HAP-1 (cell line): ENCODE results near the gene CRABP2.

Experiments used
- DNase-seq, 2 experiments: peaks; one replicate each; pipeline ENCODE4 v3.0.0-alpha.2; 2016 to 2020; ENCODE audit warnings: low spot score in 2 of 2
- H3K27me3 ChIP-seq: fragments of 250-450 bp; sonication (Bioruptor Pico); 2 replicates; pipeline ENCODE4 v1.5.1; 2020; ENCODE audit warnings: low read depth, mild to moderate bottlenecking, moderate library complexity
- H3K36me3 ChIP-seq: fragments of 250-450 bp; sonication (Bioruptor Pico); replicated peaks from 2 replicates; pipeline ENCODE4 v1.5.1; 2020; ENCODE audit warnings: mild to moderate bottlenecking
- H3K4me1 ChIP-seq: fragments of 250-450 bp; sonication (Bioruptor Pico); 2 replicates; pipeline ENCODE4 v1.5.1; 2020; ENCODE audit warnings: mild to moderate bottlenecking
- H3K4me3 ChIP-seq: fragments of 250-450 bp; sonication (Bioruptor Pico); 2 replicates; pipeline ENCODE4 v1.5.1; 2020; ENCODE audit warnings: mild to moderate bottlenecking, moderate library complexity
- H3K9me3 ChIP-seq: fragments of 250-450 bp; sonication (Bioruptor Pico); 2 replicates; pipeline ENCODE4 v1.5.1; 2020; ENCODE audit warnings: mild to moderate bottlenecking, moderate library complexity
- in situ Hi-C: fragments of 300-500 bp; cut with MboI; formaldehyde crosslinking; loops from 3 replicates; pipeline ENCODE4 v1.14.3; 2020; ENCODE audit warnings: low sequenced_read_pairs, inconsistent platforms, mixed read lengths

The CRABP2 gene

DNA sequence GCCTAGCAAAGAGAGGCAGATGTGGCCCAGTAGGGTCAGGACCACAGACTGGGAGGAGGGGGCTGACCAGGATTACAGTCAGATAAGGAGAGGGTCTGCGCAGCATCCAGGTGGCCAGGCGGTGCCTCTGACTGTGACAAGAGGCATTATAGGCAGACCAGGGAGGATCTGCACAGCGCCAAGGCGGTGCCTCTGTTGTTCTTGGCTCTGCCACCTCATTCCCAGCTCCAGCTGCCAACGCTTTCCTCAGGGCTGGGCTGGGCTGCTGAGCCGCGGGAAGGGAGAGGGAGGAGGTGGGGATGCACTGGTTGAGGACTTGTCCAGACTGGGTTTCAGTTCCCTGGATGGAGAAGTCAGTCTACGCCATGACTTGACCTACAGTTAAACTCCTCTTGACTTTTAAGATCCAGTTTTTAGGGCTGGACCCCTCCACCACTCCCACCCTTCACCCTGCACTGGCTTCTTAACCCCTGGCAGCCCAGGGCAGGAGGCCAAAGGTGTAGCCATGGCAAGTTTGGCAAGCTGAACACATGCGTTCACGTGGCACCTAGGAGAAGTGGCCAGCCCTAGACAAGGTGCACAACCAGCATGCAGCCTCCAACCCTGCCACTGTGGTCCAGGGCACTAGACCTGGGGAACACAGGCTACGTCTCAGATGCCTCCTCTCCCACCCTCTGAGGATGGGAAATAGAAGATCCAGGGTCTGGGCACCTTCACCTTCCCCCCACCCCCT is 4.5 kb upstream of the CRABP2 start:
- Histone ChIP-seq H3K4me3 (no peak overlapping the region), H3K4me1 (peaks cover 27% of the 10 kb centered on the region), H3K27me3 (no peaks in the 10 kb centered on the region), H3K36me3 (no peaks in the 10 kb centered on the region), H3K9me3 (no peaks in the 10 kb centered on the region)
- in situ Hi-C loops, result no loop called here
- no peak for DNase-seq

DNA sequence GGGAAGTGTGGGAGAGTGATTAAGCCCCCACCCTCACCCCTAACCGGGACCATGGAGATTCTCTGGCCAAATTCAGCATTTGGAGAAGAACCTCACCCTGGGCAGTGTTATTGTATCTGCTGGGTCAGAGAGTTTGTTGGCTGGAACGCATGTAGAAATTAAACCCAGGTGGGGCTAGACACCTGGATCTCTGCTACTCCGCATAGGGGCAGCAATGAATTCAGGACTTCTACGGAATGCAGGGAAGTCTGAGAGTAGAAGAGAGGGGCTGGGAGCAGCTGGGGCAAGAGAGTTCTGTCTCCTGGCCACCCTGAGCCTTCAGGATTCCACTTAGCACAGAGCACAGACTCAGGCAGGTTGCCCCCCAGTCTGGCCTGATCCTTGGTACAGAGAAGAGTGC is 3.6 kb upstream of the CRABP2 start:
- no peaks in the 10 kb centered on the region for H3K27me3 ChIP-seq
- peaks cover 28% of the 10 kb centered on the region for H3K4me1 ChIP-seq

DNA sequence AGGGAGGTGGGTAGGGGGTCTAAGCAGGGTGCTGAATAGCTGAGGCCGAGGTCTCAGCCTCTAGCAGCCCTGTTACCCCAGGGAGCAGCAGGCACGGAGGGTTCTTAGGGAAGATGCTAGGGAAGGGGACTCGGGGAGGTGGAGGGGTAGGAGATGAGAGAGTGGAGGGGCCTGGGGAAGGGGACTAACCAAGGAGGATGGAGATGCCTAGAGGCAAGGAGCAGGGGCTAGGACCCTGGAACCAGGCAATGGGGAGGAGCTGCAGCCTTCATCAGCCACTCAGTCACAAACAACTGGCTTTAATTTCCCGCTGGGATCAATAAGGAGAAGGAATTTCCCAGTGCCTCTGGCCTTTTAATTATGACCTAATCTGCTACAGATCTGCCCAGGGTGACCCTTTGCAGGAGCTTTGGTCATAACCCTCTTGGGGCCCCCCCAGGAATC is 2.9 kb upstream of the CRABP2 start:
- Histone ChIP-seq H3K36me3 (no peaks in the 10 kb centered on the region), H3K4me1 (peaks cover 28% of the 10 kb centered on the region), H3K9me3 (no peaks in the 10 kb centered on the region), H3K27me3 (no peaks in the 10 kb centered on the region), H3K4me3 (no peak overlapping the region)
- in situ Hi-C loops, result no loop called here
- no peak for DNase-seq

More for the DNA sequence above, 3.6 kb upstream of the CRABP2 start:
- DNase-seq, result no peak
- in situ Hi-C loops, result no loop called here
- H3K4me3 ChIP-seq, result no peak overlapping the region
- H3K36me3 ChIP-seq, result no peaks in the 10 kb centered on the region
- no peaks in the 10 kb centered on the region for H3K9me3 ChIP-seq

DNA sequence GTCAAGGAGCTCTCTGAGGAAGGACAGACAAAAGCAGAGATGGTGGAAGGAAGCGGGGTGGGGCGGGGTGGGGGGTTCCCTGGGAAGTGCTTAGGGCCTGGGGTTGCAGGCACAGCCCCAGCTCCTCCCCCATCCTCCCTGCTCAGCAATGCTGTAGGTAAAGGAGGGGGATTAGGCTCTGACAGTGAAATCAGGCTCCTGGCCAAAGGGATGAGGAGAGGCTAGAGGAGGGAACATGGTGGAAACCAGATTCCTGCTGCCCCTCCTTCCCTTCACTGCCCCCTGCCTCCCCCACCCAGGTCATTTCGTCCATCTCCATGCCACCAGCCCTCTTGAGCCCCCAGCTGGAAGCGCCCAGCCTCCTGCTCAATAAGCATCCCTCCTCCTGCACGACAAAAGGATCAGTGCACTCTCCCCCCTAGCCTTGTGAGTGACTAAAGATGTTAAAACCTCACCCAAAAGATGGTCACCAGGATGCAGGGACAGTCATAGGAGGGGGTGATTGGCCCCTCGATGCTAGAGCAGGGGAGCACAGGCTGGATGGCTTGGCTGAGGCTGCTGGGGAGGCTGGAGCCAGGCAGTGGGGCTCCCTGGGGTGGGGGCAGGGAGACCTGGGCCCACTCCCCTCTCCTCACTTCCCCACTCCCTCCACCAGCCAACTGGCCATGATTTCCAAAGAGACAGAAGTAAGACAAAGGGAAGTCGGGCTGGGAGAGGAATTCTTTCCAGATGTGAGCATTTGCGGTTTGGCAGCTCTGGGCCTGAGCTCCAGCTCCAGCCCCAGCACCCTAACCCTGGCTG is 2.2 kb upstream of the CRABP2 start:
- H3K4me1 ChIP-seq, result peaks cover 28% of the 10 kb centered on the region
- in situ Hi-C loops, result no loop called here

DNA sequence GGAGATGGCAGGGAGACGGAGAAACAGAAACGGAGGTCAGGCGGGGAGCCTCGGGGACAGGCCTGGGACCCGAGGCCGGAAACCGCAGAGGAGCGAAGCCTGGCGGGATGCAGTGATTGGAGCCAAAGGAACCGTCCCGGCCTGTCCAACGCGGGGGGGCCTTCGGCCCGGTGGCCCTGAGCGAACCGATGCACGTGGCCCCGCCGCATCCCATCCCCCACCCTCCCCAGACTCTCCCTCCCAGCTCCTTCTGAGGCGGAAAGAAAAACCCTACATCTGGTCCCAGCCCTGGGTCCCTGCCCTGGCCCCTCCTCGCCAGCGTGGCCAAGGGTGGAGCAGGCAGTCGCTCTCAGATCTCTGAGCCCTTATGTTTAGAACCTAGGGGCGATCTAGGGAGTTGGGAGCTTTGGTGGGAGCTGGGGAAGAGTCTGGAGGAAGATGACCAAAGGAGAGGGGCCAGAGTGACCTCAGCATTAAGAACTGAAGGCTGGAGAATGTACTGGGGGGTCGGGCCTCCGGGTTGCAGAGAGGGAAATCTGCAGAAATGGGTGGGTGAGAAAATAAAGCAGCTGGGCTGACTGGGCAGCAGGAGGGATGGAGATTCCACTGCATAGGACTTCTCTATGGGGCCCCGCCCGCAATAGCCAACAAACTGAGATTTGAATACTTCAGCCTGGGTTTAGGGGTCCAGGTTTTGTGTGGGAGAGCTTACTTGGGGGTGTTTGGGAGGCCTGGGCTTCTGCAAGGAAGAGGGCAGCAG is 1.5 kb upstream of the CRABP2 start:
- in situ Hi-C loops, result no loop called here
- H3K9me3 ChIP-seq, result no peaks in the 10 kb centered on the region
- peak; percentile 29 to 73 for DNase-seq
- H3K4me3 ChIP-seq, result peak overlapping the region; percentile 46
- peaks cover 28% of the 10 kb centered on the region for H3K4me1 ChIP-seq
- H3K27me3 ChIP-seq, result no peaks in the 10 kb centered on the region
- no peaks in the 10 kb centered on the region for H3K36me3 ChIP-seq

More for the DNA sequence above, 2.2 kb upstream of the CRABP2 start:
- Histone ChIP-seq H3K9me3 (no peaks in the 10 kb centered on the region), H3K4me3 (no peak overlapping the region), H3K36me3 (no peaks in the 10 kb centered on the region), H3K27me3 (no peaks in the 10 kb centered on the region)
- no peak for DNase-seq

DNA sequence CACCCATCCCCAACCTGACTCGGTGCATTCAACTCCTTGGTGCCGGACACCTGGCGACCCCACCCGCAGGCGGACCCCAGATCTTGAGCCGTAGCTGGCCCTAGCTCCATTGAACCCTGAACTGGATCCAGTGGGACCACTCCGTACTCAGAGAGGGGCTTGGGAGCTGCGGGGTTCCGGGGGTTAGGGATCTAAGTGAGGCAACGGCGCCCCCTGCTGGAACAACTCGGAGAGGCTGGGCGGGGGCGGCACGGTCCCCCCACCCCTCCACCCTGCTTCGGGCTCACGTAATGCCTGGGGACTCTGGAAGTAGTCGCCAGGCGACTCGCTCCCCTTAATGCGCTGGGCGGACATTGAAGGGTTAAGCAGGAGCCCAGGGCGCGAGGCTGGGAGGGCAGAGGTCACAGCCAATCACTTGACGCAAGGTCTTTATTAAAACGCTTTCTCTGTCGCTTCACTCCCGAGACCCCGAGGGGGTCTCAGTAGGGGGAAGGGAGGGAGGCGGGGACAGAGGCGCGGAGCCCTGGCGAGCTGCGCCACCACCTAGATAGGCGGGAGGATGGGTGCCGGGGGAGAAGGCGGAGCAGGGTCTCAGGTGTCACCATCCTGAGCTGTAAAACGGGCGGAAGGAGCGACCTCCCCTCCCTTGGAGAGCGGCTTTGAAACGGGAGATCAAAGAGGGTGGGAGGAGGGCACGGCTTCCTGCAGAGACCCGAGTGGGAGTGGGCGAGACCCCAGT is 704 bp upstream of the CRABP2 start:
- H3K36me3 ChIP-seq, result no peaks in the 10 kb centered on the region
- H3K4me1 ChIP-seq, result peaks cover 28% of the 10 kb centered on the region
- H3K9me3 ChIP-seq, result no peaks in the 10 kb centered on the region
- no peaks in the 10 kb centered on the region for H3K27me3 ChIP-seq
- peak; percentile 74 to 93 for DNase-seq
- in situ Hi-C loops, result no loop called here
- H3K4me3 ChIP-seq, result peak overlapping the region; percentile 46

DNA sequence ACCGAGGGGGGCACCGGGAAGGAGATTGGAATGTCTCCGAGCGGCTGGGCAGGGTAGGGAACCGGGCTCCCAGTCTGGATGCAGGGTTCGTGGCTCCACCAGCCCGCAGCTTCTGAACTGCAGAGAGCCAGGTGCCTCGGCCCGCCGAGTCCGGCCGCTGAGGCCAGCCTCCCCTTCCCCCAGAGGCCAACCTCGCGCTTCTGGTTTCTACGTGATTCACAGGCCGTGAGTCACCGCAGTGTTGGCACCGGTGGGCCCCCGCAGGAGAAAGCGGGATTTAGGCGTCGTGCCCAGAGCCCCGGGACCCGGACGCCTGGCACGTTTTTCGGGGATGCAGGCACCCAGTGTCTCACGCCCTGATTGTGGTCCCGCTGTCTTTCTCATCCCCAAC is 458 bp downstream of the CRABP2 start:
- Histone ChIP-seq H3K36me3 (no peaks in the 10 kb centered on the region; the same call in 1 of the 2 replicates), H3K4me3 (peak overlapping the region; percentile 46), H3K27me3 (no peaks in the 10 kb centered on the region), H3K4me1 (peaks cover 28% of the 10 kb centered on the region), H3K9me3 (no peaks in the 10 kb centered on the region)
- in situ Hi-C loops, result no loop called here
- DNase-seq, result no peak

DNA sequence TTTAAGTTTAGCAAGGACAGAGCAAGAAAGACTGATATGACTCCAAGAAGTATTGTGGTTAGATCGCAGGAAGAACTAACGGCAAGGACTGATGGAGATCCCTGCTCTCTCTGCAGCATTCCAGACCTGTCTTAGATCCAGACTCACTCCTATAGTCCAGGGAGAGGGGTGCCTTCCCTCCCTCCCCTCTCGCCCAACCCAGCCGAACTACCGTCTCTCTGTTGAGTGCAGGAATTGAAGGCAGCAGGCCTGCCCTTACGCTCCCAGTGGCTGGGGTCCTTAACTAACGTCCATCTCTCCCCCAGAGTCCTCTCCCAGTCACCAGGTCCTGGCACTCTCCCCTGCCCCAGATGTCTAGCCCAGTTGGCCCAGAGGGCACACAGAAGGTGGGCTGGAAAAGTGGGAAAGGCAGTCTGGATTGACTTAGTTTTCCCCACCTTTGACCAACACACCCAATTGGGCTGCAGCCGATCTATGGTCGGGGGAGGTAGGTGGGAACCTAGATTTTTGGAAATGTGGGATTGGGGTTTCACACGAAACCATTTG is 1.1 kb downstream of the CRABP2 start:
- Histone ChIP-seq H3K4me1 (peaks cover 28% of the 10 kb centered on the region), H3K9me3 (no peaks in the 10 kb centered on the region), H3K4me3 (no peak overlapping the region), H3K36me3 (no peaks in the 10 kb centered on the region; the same call in none of the 2 replicates), H3K27me3 (no peaks in the 10 kb centered on the region)
- in situ Hi-C loops, result no loop called here
- no peak for DNase-seq

DNA sequence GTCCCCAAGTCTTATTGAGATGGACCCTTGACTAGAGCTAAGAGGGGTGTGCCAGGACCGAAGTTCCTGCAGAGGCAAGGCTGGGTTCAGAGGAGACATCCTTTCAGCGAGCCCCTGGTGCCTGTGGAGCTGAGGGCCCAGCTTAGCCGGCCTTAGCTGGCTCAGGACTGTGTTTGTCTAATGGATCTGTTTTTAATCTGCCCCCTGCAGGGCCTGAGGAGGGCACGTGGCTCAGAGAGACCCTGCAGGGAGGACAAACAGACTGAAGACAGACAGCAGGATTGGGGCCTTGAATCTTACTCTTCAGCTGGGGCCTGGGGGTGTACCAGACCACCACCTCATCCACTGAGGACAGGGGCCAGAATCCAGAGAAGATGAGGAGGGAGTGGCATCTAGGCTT is 1.6 kb downstream of the CRABP2 start:
- H3K9me3 ChIP-seq, result no peaks in the 10 kb centered on the region
- no peaks in the 10 kb centered on the region for H3K27me3 ChIP-seq
- H3K4me1 ChIP-seq, result peaks cover 28% of the 10 kb centered on the region
- in situ Hi-C loops, result no loop called here
- peak in 1 of 2 experiments; percentile 33 for DNase-seq
- H3K4me3 ChIP-seq, result no peak overlapping the region
- H3K36me3 ChIP-seq, result no peaks in the 10 kb centered on the region; the same call in none of the 2 replicates

DNA sequence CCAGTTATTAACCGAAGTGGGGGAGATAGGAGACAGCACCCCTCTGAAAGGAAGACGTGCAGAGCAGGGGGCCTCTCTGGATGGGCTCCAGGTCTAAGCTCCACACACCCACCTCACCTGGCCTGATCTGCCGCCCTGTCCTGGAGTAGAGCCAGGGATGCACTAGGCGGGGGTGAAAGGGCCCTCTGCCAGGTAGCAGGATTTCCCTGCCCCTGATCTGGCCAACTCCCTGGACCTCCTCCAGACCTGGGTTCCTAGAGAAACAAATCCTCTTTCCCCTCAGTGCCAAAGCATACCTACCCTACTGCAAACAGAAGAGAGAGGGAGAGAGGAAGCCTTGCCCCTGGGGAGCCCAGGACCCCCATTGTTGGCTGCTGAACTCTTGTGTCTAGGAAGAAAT is 2.0 kb downstream of the CRABP2 start:
- peaks cover 28% of the 10 kb centered on the region for H3K4me1 ChIP-seq
- no peak overlapping the region for H3K4me3 ChIP-seq
- in situ Hi-C loops, result no loop called here
- DNase-seq, result no peak
- H3K36me3 ChIP-seq, result no peaks in the 10 kb centered on the region; the same call in none of the 2 replicates
- H3K27me3 ChIP-seq, result no peaks in the 10 kb centered on the region
- H3K9me3 ChIP-seq, result no peaks in the 10 kb centered on the region

DNA sequence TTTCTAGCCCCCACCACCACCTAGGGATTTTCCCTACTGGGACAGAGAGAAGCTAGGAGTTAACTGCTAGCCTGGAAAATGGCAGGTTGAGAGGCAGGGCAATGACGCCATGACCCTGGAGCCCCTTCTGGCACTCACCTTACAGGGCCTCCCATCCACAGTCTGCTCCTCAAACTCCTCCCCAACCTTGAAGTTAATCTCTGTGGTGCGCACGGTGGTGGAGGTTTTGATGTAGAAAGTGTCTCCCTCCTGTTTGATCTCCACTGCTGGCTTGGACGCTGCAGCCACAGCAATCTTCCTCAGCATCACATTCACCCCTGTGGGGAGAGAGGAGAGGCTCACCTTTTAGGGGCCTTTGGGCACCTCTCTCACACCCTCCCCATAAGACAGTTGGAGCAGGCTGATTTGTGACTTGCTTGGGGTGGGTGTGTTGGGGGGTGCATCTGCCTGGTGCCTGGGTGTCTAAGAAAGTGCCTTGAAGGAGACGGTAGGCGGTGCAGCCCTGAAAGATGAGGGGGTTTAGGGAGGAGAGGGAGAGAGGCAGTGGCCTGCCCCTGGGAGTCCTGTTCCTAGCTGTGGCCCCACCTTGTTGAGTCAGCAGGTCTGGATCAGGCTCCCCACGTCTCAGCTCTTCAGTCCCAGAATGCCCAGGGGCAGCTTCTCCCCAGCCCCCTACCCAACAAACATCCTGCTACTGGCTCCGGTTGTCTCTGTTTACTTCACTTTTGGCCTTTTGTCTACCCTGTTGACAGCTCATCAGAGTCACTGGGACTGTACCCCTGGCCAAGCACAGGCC is 4.4 kb downstream of the CRABP2 start:
- no peak overlapping the region for H3K4me3 ChIP-seq
- H3K9me3 ChIP-seq, result no peaks in the 10 kb centered on the region
- in situ Hi-C loops, result no loop called here
- no peaks in the 10 kb centered on the region for H3K27me3 ChIP-seq
- no peak for DNase-seq
- H3K36me3 ChIP-seq, result no peaks in the 10 kb centered on the region; the same call in none of the 2 replicates
- peaks cover 6% of the 10 kb centered on the region for H3K4me1 ChIP-seq

DNA sequence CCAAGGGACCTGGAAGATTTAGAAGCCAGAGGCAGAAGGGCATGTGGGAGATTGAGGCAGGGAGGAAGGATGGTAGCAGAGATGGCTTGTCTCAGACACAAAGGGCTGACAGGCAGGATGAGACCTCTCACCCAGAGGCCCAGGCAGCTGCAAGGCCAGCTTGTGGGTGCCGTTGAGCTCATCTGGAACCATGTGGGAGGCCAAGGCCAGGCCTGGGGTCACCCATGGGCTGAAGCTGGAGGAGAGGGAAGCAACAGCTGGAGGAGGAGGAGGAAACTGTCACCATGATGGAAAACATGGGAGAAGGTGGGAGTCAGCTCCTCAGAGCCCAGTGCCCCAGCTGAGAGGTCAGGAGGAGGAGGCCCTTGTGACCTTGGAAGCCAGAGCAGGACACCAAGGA is 6.4 kb downstream of the CRABP2 start:
- DNase-seq, result no peak
- H3K4me1 ChIP-seq, result peaks cover under 1% of the 10 kb centered on the region
- no peaks in the 10 kb centered on the region for H3K27me3 ChIP-seq
- H3K36me3 ChIP-seq, result no peaks in the 10 kb centered on the region; the same call in none of the 2 replicates
- in situ Hi-C loops, result no loop called here
- no peak overlapping the region for H3K4me3 ChIP-seq
- no peaks in the 10 kb centered on the region for H3K9me3 ChIP-seq
